Measurements from ENCODE around the gene SENP6. TPM values are rescaled to one million over a fixed set of nuclear protein-coding genes. Genes with fewer than 3 reads are reported as not detected.

The SENP6 gene
- total and polyA plus RNA-seq, 2 donors from 2014 or later = 28.8 to 99.3 TPM

GRCh38 chr6:75600768-75601167 lies 912 bp upstream of the SENP6 start:
- DNase-seq (peak in 2 of 5 donors; percentile 35 to 52), FAIRE-seq (no peak)
- H3K36me3 ChIP-seq (ENCODE audit: control insufficient read depth in 2 of 3, insufficient read depth in 3 of 3, low read length in 3 of 3) = no peaks in the 10 kb centered on the region
- peaks cover 0 to 4% (median 3%) of the 10 kb centered on the region in 3 donors for H3K4me1 ChIP-seq (ENCODE audit: control insufficient read depth in 2 of 3, insufficient read depth in 2 of 3, low read depth in 1 of 3, low read length in 3 of 3)
- H3K9ac ChIP-seq (ENCODE audit: low read length in 3 of 3) = peak overlapping the region; percentile 51 to 70 (median 59)
- intact Hi-C loops (cut with DNase I) = no loop called here
- peak overlapping the region in 1 of 2 donors; percentile 63 for H3K27ac ChIP-seq (ENCODE audit: low read depth in 2 of 2, low read length in 2 of 2)
- TF ChIP-seq CTCF (IDR thresholded peaks at IDR 0.05; ENCODE audit: borderline replicate concordance, extremely low read depth, insufficient read depth) = no peak
- H3K9me3 ChIP-seq (ENCODE audit: control insufficient read depth in 2 of 3, insufficient read depth in 1 of 3, low read length in 3 of 3) = no peaks in the 10 kb centered on the region
- peak overlapping the region; percentile 32 to 80 (median 73) for H3K4me3 ChIP-seq (ENCODE audit: low read length in 3 of 3)
- H3K27me3 ChIP-seq (ENCODE audit: control insufficient read depth, insufficient read depth, low read length) = no peaks in the 10 kb centered on the region

GRCh38 chr6:75602246-75603105 lies 796 bp downstream of the SENP6 start:
- FAIRE-seq (no peak), DNase-seq (peak; percentile 66 to 86 (median 75))
- Histone ChIP-seq H3K9ac (ENCODE audit: low read length in 3 of 3) (peak overlapping the region; percentile 50 to 99 (median 73)), H3K9me3 (ENCODE audit: control insufficient read depth in 2 of 3, insufficient read depth in 1 of 3, low read length in 3 of 3) (no peaks in the 10 kb centered on the region), H3K36me3 (ENCODE audit: control insufficient read depth in 2 of 3, insufficient read depth in 3 of 3, low read length in 3 of 3) (no peaks in the 10 kb centered on the region), H3K4me1 (ENCODE audit: control insufficient read depth in 2 of 3, insufficient read depth in 2 of 3, low read depth in 1 of 3, low read length in 3 of 3) (peaks cover 0 to 4% (median 3%) of the 10 kb centered on the region in 3 donors), H3K27ac (ENCODE audit: low read depth in 2 of 2, low read length in 2 of 2) (peak overlapping the region; percentile 97), H3K27me3 (ENCODE audit: control insufficient read depth, insufficient read depth, low read length) (no peaks in the 10 kb centered on the region), H3K4me3 (ENCODE audit: low read length in 3 of 3) (peak overlapping the region; percentile 74 to 76 (median 75))
- intact Hi-C loops (cut with DNase I) = no loop called here
- TF ChIP-seq CTCF (IDR thresholded peaks at IDR 0.05; ENCODE audit: borderline replicate concordance, extremely low read depth, insufficient read depth) = no peak

GRCh38 chr6:75603106-75603420 lies 1.4 kb downstream of the SENP6 start:
- FAIRE-seq = no peak

More at GRCh38 chr6:75603106-75603420, 1.4 kb downstream of the SENP6 start:
- peak overlapping the region in 1 of 2 donors; percentile 97 for H3K27ac ChIP-seq (ENCODE audit: low read depth in 2 of 2, low read length in 2 of 2)
- DNase-seq = no peak
- no peaks in the 10 kb centered on the region for H3K9me3 ChIP-seq (ENCODE audit: control insufficient read depth in 2 of 3, insufficient read depth in 1 of 3, low read length in 3 of 3)
- no peaks in the 10 kb centered on the region for H3K27me3 ChIP-seq (ENCODE audit: control insufficient read depth, insufficient read depth, low read length)
- H3K4me1 ChIP-seq (ENCODE audit: control insufficient read depth in 2 of 3, insufficient read depth in 2 of 3, low read depth in 1 of 3, low read length in 3 of 3) = peaks cover 1 to 4% (median 3%) of the 10 kb centered on the region in 3 donors
- peak overlapping the region; percentile 74 to 76 (median 75) for H3K4me3 ChIP-seq (ENCODE audit: low read length in 3 of 3)
- H3K36me3 ChIP-seq (ENCODE audit: control insufficient read depth in 2 of 3, insufficient read depth in 3 of 3, low read length in 3 of 3) = no peaks in the 10 kb centered on the region
- TF ChIP-seq CTCF (IDR thresholded peaks at IDR 0.05; ENCODE audit: borderline replicate concordance, extremely low read depth, insufficient read depth) = no peak
- intact Hi-C loops (cut with DNase I) = no loop called here
- peak overlapping the region; percentile 50 to 99 (median 73) for H3K9ac ChIP-seq (ENCODE audit: low read length in 3 of 3)

Data from kidney (tissue), 14 donors.